Peyer's patch (tissue), 4 donors: ENCODE results near the gene ANO9.

Experiments used
- POLR2A ChIP-seq, 2 donors: fragments of 450-650 bp; IDR thresholded peaks; one replicate each; pipeline ENCODE4 v1.5.1; 2017; ENCODE audit warnings: antibody characterized with exemption in 2 of 2, mild to moderate bottlenecking in 2 of 2, moderate library complexity in 2 of 2
- TF ChIP-seq, protein P1 (sequence below), 6 experiments: fragments of 450-650 bp in 4 of 6; fragments of 200-600 bp in 2 of 6; sonication (generic) in 1 of 6; IDR thresholded peaks; one replicate each; pipeline ENCODE4 v1.5.1; 2017 to 2019; ENCODE audit warnings: antibody characterized with exemption in 6 of 6, mild to moderate bottlenecking in 3 of 6, moderate library complexity in 1 of 6

DNA sequence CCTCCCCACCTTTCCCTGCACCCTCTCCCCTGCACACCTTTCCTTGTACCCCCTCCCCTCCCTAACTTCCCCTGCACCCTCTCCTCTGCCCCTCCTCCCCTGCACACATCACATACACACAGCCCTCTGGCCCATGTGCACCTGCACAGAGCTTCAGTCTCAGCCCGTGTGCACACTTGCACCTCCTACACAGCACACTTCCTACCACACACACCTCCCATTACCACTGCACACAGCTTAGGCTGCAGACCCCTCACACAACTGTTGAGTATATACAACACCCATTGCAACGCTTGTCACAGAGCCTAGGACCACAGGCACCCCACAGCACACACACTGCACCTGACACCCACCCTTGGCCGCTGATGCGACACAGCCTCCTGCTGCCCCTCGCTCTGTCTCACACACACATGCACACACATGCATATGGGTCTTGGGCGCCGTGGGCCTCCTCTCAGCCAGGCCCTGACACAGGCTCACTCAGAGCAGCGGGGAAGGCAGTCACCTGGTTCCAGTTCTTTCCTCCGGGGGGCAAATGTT is 27.4 kb downstream of the ANO9 start:
- no peak for TF ChIP-seq POLR2A (IDR thresholded peaks at IDR 0.05)
- TF ChIP-seq, protein P1, sequence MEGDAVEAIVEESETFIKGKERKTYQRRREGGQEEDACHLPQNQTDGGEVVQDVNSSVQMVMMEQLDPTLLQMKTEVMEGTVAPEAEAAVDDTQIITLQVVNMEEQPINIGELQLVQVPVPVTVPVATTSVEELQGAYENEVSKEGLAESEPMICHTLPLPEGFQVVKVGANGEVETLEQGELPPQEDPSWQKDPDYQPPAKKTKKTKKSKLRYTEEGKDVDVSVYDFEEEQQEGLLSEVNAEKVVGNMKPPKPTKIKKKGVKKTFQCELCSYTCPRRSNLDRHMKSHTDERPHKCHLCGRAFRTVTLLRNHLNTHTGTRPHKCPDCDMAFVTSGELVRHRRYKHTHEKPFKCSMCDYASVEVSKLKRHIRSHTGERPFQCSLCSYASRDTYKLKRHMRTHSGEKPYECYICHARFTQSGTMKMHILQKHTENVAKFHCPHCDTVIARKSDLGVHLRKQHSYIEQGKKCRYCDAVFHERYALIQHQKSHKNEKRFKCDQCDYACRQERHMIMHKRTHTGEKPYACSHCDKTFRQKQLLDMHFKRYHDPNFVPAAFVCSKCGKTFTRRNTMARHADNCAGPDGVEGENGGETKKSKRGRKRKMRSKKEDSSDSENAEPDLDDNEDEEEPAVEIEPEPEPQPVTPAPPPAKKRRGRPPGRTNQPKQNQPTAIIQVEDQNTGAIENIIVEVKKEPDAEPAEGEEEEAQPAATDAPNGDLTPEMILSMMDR (IDR thresholded peaks at IDR 0.05), result no peak
